Nephron progenitor cell (in vitro differentiated cells): ENCODE results near the gene WDR1.

Source experiments
- DNase-seq: peaks from one replicate; pipeline ENCODE4 v3.0.0; 2021
- H3K27ac Mint-ChIP-seq: 2 replicates; pipeline ENCODE4 v1.8.0; 2021; ENCODE audit warnings: mild to moderate bottlenecking, moderate library complexity, mixed read lengths
- H3K27me3 Mint-ChIP-seq: 2 replicates; pipeline ENCODE4 v1.8.0; 2021; ENCODE audit warnings: mild to moderate bottlenecking, low read depth, mixed read lengths; ENCODE audit not compliant: poor library complexity
- H3K36me3 Mint-ChIP-seq: 2 replicates; pipeline ENCODE4 v1.8.0; 2021; ENCODE audit warnings: low read depth, mixed read lengths
- H3K4me1 Mint-ChIP-seq: 2 replicates; pipeline ENCODE4 v1.8.0; 2021; ENCODE audit warnings: mixed read lengths
- H3K4me3 Mint-ChIP-seq: 2 replicates; pipeline ENCODE4 v1.8.0; 2021; ENCODE audit warnings: mild to moderate bottlenecking, moderate library complexity, mixed read lengths
- H3K9me3 Mint-ChIP-seq: 2 replicates; pipeline ENCODE4 v1.8.0; 2021; ENCODE audit warnings: mild to moderate bottlenecking, moderate library complexity, mixed read lengths
- TF ChIP-seq, protein P1 (sequence below): fragments of 200-600 bp; sonication (generic); IDR thresholded peaks from 2 replicates; pipeline ENCODE4 v1.5.0; 2021; ENCODE audit warnings: antibody characterized with exemption

The WDR1 gene

DNA sequence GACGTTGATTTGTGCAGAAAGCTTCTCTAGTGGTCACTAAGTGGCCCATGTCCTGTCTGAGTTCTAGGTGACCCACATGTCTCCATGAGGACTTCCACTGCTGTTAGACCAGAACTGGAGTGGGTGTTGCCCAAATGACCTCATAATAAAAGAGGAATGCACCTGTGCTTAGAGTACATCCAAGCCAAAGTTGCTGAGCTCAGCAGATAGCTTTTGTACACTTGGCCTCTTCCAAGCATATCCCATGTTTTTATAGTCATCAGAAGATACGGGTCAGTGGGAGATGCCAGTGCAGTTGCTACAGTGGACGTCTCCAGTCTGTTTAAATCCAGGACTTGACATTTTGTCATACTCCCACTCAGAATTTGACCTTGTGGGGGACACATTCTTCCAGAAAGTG is 37.6 kb upstream of the WDR1 start:
- no peaks in the 10 kb centered on the region for H3K4me1 Mint-ChIP-seq
- no peak overlapping the region for H3K4me3 Mint-ChIP-seq
- H3K27me3 Mint-ChIP-seq = peaks cover 27% of the 10 kb centered on the region
- DNase-seq = no peak
- no peaks in the 10 kb centered on the region for H3K9me3 Mint-ChIP-seq
- H3K36me3 Mint-ChIP-seq = no peaks in the 10 kb centered on the region
- TF ChIP-seq, protein P1, sequence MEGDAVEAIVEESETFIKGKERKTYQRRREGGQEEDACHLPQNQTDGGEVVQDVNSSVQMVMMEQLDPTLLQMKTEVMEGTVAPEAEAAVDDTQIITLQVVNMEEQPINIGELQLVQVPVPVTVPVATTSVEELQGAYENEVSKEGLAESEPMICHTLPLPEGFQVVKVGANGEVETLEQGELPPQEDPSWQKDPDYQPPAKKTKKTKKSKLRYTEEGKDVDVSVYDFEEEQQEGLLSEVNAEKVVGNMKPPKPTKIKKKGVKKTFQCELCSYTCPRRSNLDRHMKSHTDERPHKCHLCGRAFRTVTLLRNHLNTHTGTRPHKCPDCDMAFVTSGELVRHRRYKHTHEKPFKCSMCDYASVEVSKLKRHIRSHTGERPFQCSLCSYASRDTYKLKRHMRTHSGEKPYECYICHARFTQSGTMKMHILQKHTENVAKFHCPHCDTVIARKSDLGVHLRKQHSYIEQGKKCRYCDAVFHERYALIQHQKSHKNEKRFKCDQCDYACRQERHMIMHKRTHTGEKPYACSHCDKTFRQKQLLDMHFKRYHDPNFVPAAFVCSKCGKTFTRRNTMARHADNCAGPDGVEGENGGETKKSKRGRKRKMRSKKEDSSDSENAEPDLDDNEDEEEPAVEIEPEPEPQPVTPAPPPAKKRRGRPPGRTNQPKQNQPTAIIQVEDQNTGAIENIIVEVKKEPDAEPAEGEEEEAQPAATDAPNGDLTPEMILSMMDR = no peak
- no peak overlapping the region for H3K27ac Mint-ChIP-seq

DNA sequence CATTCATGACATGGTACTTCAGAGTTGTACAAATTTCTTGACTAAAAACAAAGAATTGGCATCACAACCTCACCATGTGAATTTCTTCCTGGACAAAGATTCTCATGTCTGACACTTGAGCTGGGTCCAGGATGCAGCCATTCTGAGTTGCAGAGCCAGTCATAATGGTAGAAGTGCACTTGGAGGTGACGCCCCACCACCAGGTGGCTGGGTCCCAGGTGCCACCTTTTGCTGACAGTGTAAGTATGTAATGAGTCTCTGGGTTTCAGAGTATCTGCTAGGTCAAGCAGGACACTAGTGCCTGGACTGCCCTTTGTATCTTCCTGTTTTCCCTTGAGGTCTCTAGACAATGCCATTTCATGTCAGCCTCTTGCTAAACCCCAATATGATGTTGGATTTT is 36.6 kb upstream of the WDR1 start:
- H3K4me1 Mint-ChIP-seq = no peaks in the 10 kb centered on the region
- no peak overlapping the region for H3K4me3 Mint-ChIP-seq
- DNase-seq = no peak
- H3K27me3 Mint-ChIP-seq = peaks cover 29% of the 10 kb centered on the region
- TF ChIP-seq, protein P1 = no peak
- H3K9me3 Mint-ChIP-seq = no peaks in the 10 kb centered on the region
- H3K36me3 Mint-ChIP-seq = no peaks in the 10 kb centered on the region
- H3K27ac Mint-ChIP-seq = no peak overlapping the region

DNA sequence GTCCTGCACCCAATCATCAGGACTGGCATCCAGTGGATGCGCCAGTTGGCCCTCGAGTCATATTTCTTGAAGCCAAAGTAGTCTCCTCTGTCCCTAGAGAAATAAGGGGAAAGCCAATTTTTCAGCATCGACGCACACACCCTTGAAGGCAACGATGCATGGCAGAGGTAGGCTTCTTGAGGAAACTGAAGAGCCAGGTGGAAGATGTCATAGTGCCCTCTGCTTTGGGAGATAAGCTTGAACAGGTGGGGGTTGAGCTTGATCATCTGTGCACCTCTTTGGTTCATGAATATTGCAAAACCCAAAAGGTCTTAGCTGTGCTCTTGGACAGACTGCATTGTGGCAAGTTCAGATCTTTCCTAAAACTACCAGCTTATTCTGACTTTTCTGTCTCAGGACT is 34.6 kb upstream of the WDR1 start:
- DNase-seq = no peak
- no peaks in the 10 kb centered on the region for H3K9me3 Mint-ChIP-seq

DNA sequence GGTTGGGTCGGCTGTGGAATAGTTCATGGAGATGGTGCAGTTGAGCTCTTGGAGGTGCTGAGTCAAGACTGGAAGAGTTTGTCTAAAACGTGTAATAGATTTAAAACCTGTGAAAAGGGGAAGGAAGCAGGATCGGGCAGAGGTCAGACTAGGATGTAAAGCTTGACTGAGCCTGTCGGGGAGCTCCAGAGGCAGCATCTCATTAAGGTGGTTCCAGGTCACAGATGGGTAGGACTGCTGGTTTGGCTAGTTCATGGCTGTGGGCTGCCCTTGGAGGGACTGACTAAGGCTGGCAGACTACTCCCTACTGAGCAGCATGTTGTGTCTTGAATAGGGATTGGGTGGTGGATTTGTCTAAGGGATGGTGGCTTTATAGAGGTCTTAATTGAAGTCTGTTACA is 28.4 kb upstream of the WDR1 start:
- H3K27ac Mint-ChIP-seq = no peak overlapping the region
- peaks cover 46% of the 10 kb centered on the region for H3K27me3 Mint-ChIP-seq
- no peak overlapping the region for H3K4me3 Mint-ChIP-seq
- H3K4me1 Mint-ChIP-seq = peaks cover 21% of the 10 kb centered on the region
- TF ChIP-seq, protein P1 = no peak
- no peaks in the 10 kb centered on the region for H3K9me3 Mint-ChIP-seq
- no peaks in the 10 kb centered on the region for H3K36me3 Mint-ChIP-seq
- no peak for DNase-seq

More for the DNA sequence above, 34.6 kb upstream of the WDR1 start:
- Mint-ChIP-seq H3K36me3 (no peaks in the 10 kb centered on the region), H3K4me3 (no peak overlapping the region), H3K27ac (no peak overlapping the region), H3K4me1 (no peaks in the 10 kb centered on the region), H3K27me3 (peaks cover 33% of the 10 kb centered on the region)
- TF ChIP-seq, protein P1 = no peak

DNA sequence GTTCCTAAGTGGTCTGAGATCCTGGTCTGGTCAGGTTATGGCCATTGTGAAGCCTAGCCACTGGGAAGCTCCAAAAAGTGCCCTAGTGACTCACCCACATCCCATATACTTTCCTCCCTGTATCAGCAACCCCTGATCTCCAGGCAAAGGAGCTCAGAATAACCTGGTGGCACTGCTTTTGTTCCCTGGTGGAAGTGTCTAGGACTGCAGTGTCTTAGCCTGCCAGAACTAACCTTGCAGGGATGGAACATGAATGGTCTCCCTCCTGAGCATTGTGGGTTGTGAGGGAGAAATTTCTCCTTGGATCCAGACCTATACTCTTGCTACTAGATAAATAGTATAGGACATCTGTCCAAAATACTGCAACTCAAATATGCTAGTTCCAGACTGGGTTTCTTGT is 27.9 kb upstream of the WDR1 start:
- TF ChIP-seq, protein P1 = no peak
- no peak overlapping the region for H3K27ac Mint-ChIP-seq
- H3K9me3 Mint-ChIP-seq = no peaks in the 10 kb centered on the region
- no peak overlapping the region for H3K4me3 Mint-ChIP-seq
- peaks cover 21% of the 10 kb centered on the region for H3K4me1 Mint-ChIP-seq
- peaks cover 45% of the 10 kb centered on the region for H3K27me3 Mint-ChIP-seq
- no peak for DNase-seq
- no peaks in the 10 kb centered on the region for H3K36me3 Mint-ChIP-seq

DNA sequence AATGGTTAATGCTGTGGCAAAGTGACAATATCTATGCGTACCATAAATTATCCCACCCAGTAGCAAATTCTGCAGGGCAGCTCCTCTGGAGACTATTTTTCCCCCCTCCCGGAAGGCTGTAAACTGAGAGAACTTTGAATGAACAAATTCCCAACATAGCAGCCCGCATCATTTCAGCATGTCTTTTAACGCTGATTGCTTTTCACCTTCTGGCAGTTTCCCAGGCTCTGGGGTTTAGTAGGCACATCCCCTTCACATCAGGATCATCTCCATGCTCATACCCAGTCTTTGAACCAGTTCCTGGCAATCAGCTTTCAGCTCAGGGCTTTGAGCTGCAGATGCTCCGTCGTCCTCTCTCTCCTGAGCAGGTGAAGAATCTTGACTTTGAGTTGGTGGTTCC is 26.6 kb upstream of the WDR1 start:
- Mint-ChIP-seq H3K4me1 (peaks cover 21% of the 10 kb centered on the region), H3K27ac (no peak overlapping the region), H3K27me3 (peaks cover 52% of the 10 kb centered on the region), H3K36me3 (no peaks in the 10 kb centered on the region), H3K9me3 (no peaks in the 10 kb centered on the region), H3K4me3 (no peak overlapping the region)
- TF ChIP-seq, protein P1 = no peak
- DNase-seq = no peak
